Caco-2 (cell line): ENCODE results near the gene DEK. TPM values are rescaled to one million over a fixed set of nuclear protein-coding genes. Genes with fewer than 3 reads are reported as not detected.

Experiments used
- BruUV-seq: library from RNA; stranded (reverse); fragments of 400-500 nt; replicated peaks from 2 replicates; lab custom pipeline; 2021; lab: Mats Ljungman, UMichigan
- CTCF ChIA-PET: fragments of 300-600 bp; sonication (Branson Sonifier 250); formaldehyde crosslinking; loops from one replicate; lab custom pipeline; 2022; ENCODE audit warnings: antibody characterized with exemption; lab: Charles Lee
- POLR2A ChIA-PET: fragments of 300-600 bp; sonication (Branson Sonifier 250); formaldehyde crosslinking; loops from one replicate; lab custom pipeline; 2022; ENCODE audit warnings: antibody characterized with exemption; lab: Charles Lee
- DNase-seq, 2 experiments: peaks; one replicate each; pipeline versions ENCODE4 v3.0.0 to v3.0.0-alpha.2; 2020 to 2022
- H3K27me3 ChIP-seq: replicated peaks from 2 replicates; pipeline ENCODE4 v1.6.0; 2011; ENCODE audit warnings: low read length; ENCODE audit not compliant: control insufficient read depth, insufficient read depth
- H3K36me3 ChIP-seq: 2 replicates; pipeline ENCODE4 v1.5.1; 2011; ENCODE audit warnings: low read length; ENCODE audit not compliant: control insufficient read depth, insufficient read depth
- H3K4me1 ChIP-seq: fragments of 250-450 bp; sonication (Bioruptor Pico); 2 replicates; pipeline ENCODE4 v1.5.1; 2020; ENCODE audit warnings: mild to moderate bottlenecking
- H3K4me3 ChIP-seq: 2 replicates; pipeline ENCODE4 v1.5.1; 2011; ENCODE audit warnings: low read depth, mild to moderate bottlenecking, control low read depth, low read length
- H3K9me3 ChIP-seq: fragments of 250-450 bp; sonication (Bioruptor Pico); 2 replicates; pipeline ENCODE4 v1.5.1; 2020; ENCODE audit warnings: mild to moderate bottlenecking, moderate library complexity
- H3K27ac Mint-ChIP-seq: one replicate; pipeline ENCODE4 v1.8.0; 2022; ENCODE audit warnings: mixed read lengths; ENCODE audit not compliant: unreplicated experiment
- H3K27me3 Mint-ChIP-seq: one replicate; pipeline ENCODE4 v1.8.0; 2022; ENCODE audit warnings: mixed read lengths; ENCODE audit not compliant: insufficient read depth, unreplicated experiment
- H3K36me3 Mint-ChIP-seq: one replicate; pipeline ENCODE4 v1.8.0; 2022; ENCODE audit warnings: mild to moderate bottlenecking, mixed read lengths; ENCODE audit not compliant: insufficient read depth, unreplicated experiment
- H3K4me1 Mint-ChIP-seq: one replicate; pipeline ENCODE4 v1.8.0; 2022; ENCODE audit warnings: low read depth, mixed read lengths; ENCODE audit not compliant: unreplicated experiment
- H3K4me3 Mint-ChIP-seq: one replicate; pipeline ENCODE4 v1.8.0; 2022; ENCODE audit warnings: mild to moderate bottlenecking, moderate library complexity, mixed read lengths; ENCODE audit not compliant: unreplicated experiment
- H3K9me3 Mint-ChIP-seq: one replicate; pipeline ENCODE4 v1.8.0; 2022; ENCODE audit warnings: mixed read lengths; ENCODE audit not compliant: unreplicated experiment
- CTCF ChIP-seq, 2 experiments: fragments of 200-600 bp in 1 of 2; IDR thresholded peaks; 1 replicate in 1 of 2; 2 replicates in 1 of 2; pipeline versions ENCODE4 v1.5.1 to v1.8.0; 2011 to 2022; ENCODE audit warnings: antibody characterized with exemption in 1 of 2, control low read depth in 1 of 2, inconsistent platforms in 1 of 2, low read depth in 1 of 2, low read length in 1 of 2, mild to moderate bottlenecking in 1 of 2, moderate library complexity in 1 of 2; ENCODE audit not compliant: insufficient read depth in 1 of 2, severe bottlenecking in 1 of 2, unreplicated experiment in 1 of 2
- intact Hi-C: fragments of 100-400 bp; cut with micrococcal nuclease; formaldehyde crosslinking; loops from one replicate; pipeline ENCODE4 v1.10.0; 2022; ENCODE audit not compliant: unreplicated experiment
- total RNA-seq: library from RNA; stranded (reverse); gene quantifications from 2 replicates; pipeline ENCODE4 v1.2.3, GENCODE V29; 2022

DEK gene
- total RNA-seq, 1 experiment from 2014 or later, result 170 TPM

GRCh38 chr6:18243302-18243893, 20.9 kb downstream of the DEK start:
- H3K9me3 Mint-ChIP-seq, result no peaks in the 10 kb centered on the region
- no peaks in the 10 kb centered on the region for H3K27me3 Mint-ChIP-seq
- H3K36me3 Mint-ChIP-seq, result peaks cover 77% of the 10 kb centered on the region
- Histone ChIP-seq H3K4me3 (no peak overlapping the region), H3K27me3 (no peaks in the 10 kb centered on the region), H3K36me3 (peaks cover 4% of the 10 kb centered on the region), H3K9me3 (no peaks in the 10 kb centered on the region), H3K4me1 (no peaks in the 10 kb centered on the region)
- ChIA-PET CTCF (no interaction called here), POLR2A (no interaction called here)
- H3K4me1 Mint-ChIP-seq, result no peaks in the 10 kb centered on the region
- TF ChIP-seq CTCF (IDR thresholded peaks at IDR 0.05; ENCODE audit: insufficient read depth in 1 of 2, low read depth in 1 of 2, low read length in 1 of 2, severe bottlenecking in 1 of 2, unreplicated experiment in 1 of 2), result no peak
- no peak overlapping the region for H3K4me3 Mint-ChIP-seq
- BruUV-seq, result no TSS peak
- intact Hi-C loops, result loop anchor here (5.0 kb wide), 1 partner anchor 86 kb away; the partner anchor contains the start of genes KDM1B and TPMT
- no peak overlapping the region for H3K27ac Mint-ChIP-seq
- DNase-seq, result no peak

- POLR2A ChIA-PET, result no interaction called here
- DNase-seq, result no peak
- Mint-ChIP-seq H3K27ac (peak overlapping the region; percentile 45), H3K4me1 (no peaks in the 10 kb centered on the region), H3K9me3 (no peaks in the 10 kb centered on the region), H3K4me3 (no peak overlapping the region), H3K27me3 (no peaks in the 10 kb centered on the region), H3K36me3 (peaks cover 78% of the 10 kb centered on the region)
- Histone ChIP-seq H3K9me3 (no peaks in the 10 kb centered on the region), H3K4me3 (no peak overlapping the region), H3K27me3 (no peaks in the 10 kb centered on the region), H3K36me3 (peaks cover 4% of the 10 kb centered on the region), H3K4me1 (no peaks in the 10 kb centered on the region)
- TF ChIP-seq CTCF (IDR thresholded peaks at IDR 0.05; ENCODE audit: insufficient read depth in 1 of 2, low read depth in 1 of 2, low read length in 1 of 2, severe bottlenecking in 1 of 2, unreplicated experiment in 1 of 2), result no peak
- intact Hi-C loops, result loop anchor here (5.0 kb wide), 1 partner anchor 85 kb away; the partner anchor contains the start of genes KDM1B and TPMT
- BruUV-seq, result no TSS peak
- CTCF ChIA-PET, result no interaction called here
These were observed 22.1 kb downstream of the DEK start for GRCh38 chr6:18242062-18242851.

- peak overlapping the region; percentile 45 for H3K27ac Mint-ChIP-seq
- intact Hi-C loops, result loop anchor here (5.0 kb wide), 1 partner anchor 84 kb away; the partner anchor contains the start of genes KDM1B and TPMT
- no peaks in the 10 kb centered on the region for H3K4me1 Mint-ChIP-seq
- no peaks in the 10 kb centered on the region for H3K9me3 Mint-ChIP-seq
- peaks cover 86% of the 10 kb centered on the region for H3K36me3 Mint-ChIP-seq
- no peak for TF ChIP-seq CTCF (IDR thresholded peaks at IDR 0.05; ENCODE audit: insufficient read depth in 1 of 2, low read depth in 1 of 2, low read length in 1 of 2, severe bottlenecking in 1 of 2, unreplicated experiment in 1 of 2)
- POLR2A ChIA-PET, result no interaction called here
- Histone ChIP-seq H3K36me3 (peaks cover 6% of the 10 kb centered on the region), H3K4me3 (no peak overlapping the region), H3K27me3 (no peaks in the 10 kb centered on the region), H3K4me1 (no peaks in the 10 kb centered on the region), H3K9me3 (no peaks in the 10 kb centered on the region)
- no peak overlapping the region for H3K4me3 Mint-ChIP-seq
- H3K27me3 Mint-ChIP-seq, result no peaks in the 10 kb centered on the region
- no peak for DNase-seq
- CTCF ChIA-PET, result no interaction called here
- BruUV-seq, result no TSS peak
These were observed 22.9 kb downstream of the DEK start for GRCh38 chr6:18241208-18242038.
